Mucosa of descending colon (tissue), 3 donors: Measurements from ENCODE around the gene LUC7L. TPM values are rescaled to one million over a fixed set of nuclear protein-coding genes. Genes with fewer than 3 reads are reported as not detected.

Experiments
- ATAC-seq: fragments of 200-7000 bp; cut with Tn5 transposase; one replicate; pipeline ENCODE4 v1.9.1; 2020; ENCODE audit warnings: mild to moderate bottlenecking, moderate library complexity
- DNase-seq, 3 donors: peaks; one replicate each; pipeline ENCODE4 v3.0.0-alpha.2; 2020
- H3K36me3 ChIP-seq: fragments of 200-600 bp; one replicate; pipeline ENCODE4 v1.8.0; 2021; ENCODE audit warnings: low read depth, mild to moderate bottlenecking
- H3K4me1 ChIP-seq: fragments of 200-600 bp; one replicate; pipeline ENCODE4 v1.8.0; 2021; ENCODE audit warnings: low read depth, mild to moderate bottlenecking
- H3K4me3 ChIP-seq: fragments of 200-600 bp; one replicate; pipeline ENCODE4 v1.8.0; 2021; ENCODE audit warnings: mild to moderate bottlenecking
- H3K9me3 ChIP-seq: fragments of 200-600 bp; one replicate; pipeline ENCODE4 v1.8.0; 2021; ENCODE audit warnings: mild to moderate bottlenecking
- CTCF ChIP-seq: fragments of 200-600 bp; IDR thresholded peaks from one replicate; pipeline ENCODE4 v1.8.0; 2022; ENCODE audit warnings: antibody characterized with exemption, mild to moderate bottlenecking
- intact Hi-C, 2 donors: fragments of 100-400 bp; cut with DNase I in 1 of 2; cut with micrococcal nuclease in 1 of 2; formaldehyde crosslinking; loops; one replicate each; pipeline versions ENCODE4 v1.11.0 to v1.11.1; 2022; cut with DNase I, micrococcal nuclease
- total RNA-seq, 3 donors: library from RNA; stranded (reverse); fragmentation: NEBNext Ultra II Directional in 2 of 3; extraction: Animal tissue kit (Norgen Biotek cat#: 25700) in 2 of 3; gene quantifications; one replicate each; pipeline versions ENCODE4 v1.2.1 to v1.2.4, GENCODE V29; 2021 to 2023
- donor health status: DM: no; HTN: no; CAD: no; lungs with moderate emphysema.
- donor health status: DM: no; HTN: no; CAD: no.
- donor health status: DM: no; HTN: yes; CAD: no.

LUC7L gene
- total RNA-seq, 3 donors from 2014 or later: 47.8 to 86.8 (median 67.2) TPM

- no peak for DNase-seq
- intact Hi-C loops: no loop called here
- no peak for ATAC-seq
- no peak overlapping the region for H3K4me3 ChIP-seq
- no peaks in the 10 kb centered on the region for H3K9me3 ChIP-seq
- TF ChIP-seq CTCF: no peak
- H3K4me1 ChIP-seq: no peaks in the 10 kb centered on the region
- peaks cover 15% of the 10 kb centered on the region for H3K36me3 ChIP-seq
Measured at GRCh38 chr16:189604-190186, 39.6 kb downstream of the LUC7L start.

GRCh38 chr16:188674-189073 is 40.6 kb downstream of the LUC7L start:
- no peaks in the 10 kb centered on the region for H3K4me1 ChIP-seq
- no peak for TF ChIP-seq CTCF
- peaks cover 15% of the 10 kb centered on the region for H3K36me3 ChIP-seq
- intact Hi-C loops: no loop called here
- DNase-seq (no peak), ATAC-seq (peak; percentile 47)
- no peak overlapping the region for H3K4me3 ChIP-seq
- H3K9me3 ChIP-seq: no peaks in the 10 kb centered on the region

GRCh38 chr16:187330-187729 is 41.9 kb downstream of the LUC7L start:
- intact Hi-C loops: no loop called here
- Histone ChIP-seq H3K4me1 (no peaks in the 10 kb centered on the region), H3K9me3 (no peaks in the 10 kb centered on the region), H3K4me3 (no peak overlapping the region), H3K36me3 (peaks cover 15% of the 10 kb centered on the region)
- ATAC-seq: no peak
- no peak for DNase-seq
- TF ChIP-seq CTCF: no peak

GRCh38 chr16:185691-186090 is 43.6 kb downstream of the LUC7L start:
- ATAC-seq (no peak), DNase-seq (no peak)

DNA sequence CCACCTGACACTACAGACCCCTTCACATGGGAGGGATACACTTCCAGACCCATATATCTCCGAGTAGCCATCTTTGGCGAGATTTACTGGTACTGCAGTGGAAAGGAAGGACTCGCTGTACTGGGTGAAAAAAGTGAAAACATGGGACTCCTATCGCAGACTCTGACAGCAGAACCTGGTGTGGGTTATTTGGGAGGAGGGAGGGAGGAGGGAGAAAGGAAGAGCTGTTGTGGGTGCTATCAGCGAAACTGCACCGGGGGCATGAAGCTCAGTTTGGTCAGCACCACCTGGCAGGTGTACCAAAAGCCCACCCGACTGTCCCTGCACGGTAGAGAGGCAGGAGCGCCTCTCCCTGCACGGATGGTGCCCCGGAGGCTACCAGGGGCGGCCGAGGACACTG is 44.0 kb downstream of the LUC7L start:
- ATAC-seq: no peak
- intact Hi-C loops: no loop called here
- no peak for TF ChIP-seq CTCF

More at GRCh38 chr16:185691-186090, 43.6 kb downstream of the LUC7L start:
- Histone ChIP-seq H3K4me1 (peaks cover 8% of the 10 kb centered on the region), H3K4me3 (no peak overlapping the region), H3K9me3 (no peaks in the 10 kb centered on the region), H3K36me3 (peaks cover 12% of the 10 kb centered on the region)
- intact Hi-C loops: no loop called here
- TF ChIP-seq CTCF: no peak

GRCh38 chr16:183005-183404 is 46.2 kb downstream of the LUC7L start:
- Histone ChIP-seq H3K36me3 (no peaks in the 10 kb centered on the region), H3K9me3 (no peaks in the 10 kb centered on the region), H3K4me3 (no peak overlapping the region), H3K4me1 (peaks cover 13% of the 10 kb centered on the region)
- ATAC-seq (no peak), DNase-seq (no peak)
- intact Hi-C loops: loop anchor here (5.0 kb wide), 1 partner anchor 76 kb away; no protein-coding TSS in a partner anchor
- no peak for TF ChIP-seq CTCF

More for the DNA sequence above, 44.0 kb downstream of the LUC7L start:
- Histone ChIP-seq H3K4me3 (no peak overlapping the region), H3K36me3 (peaks cover 12% of the 10 kb centered on the region), H3K4me1 (peaks cover 13% of the 10 kb centered on the region), H3K9me3 (no peaks in the 10 kb centered on the region)
- no peak for DNase-seq
